Fibroblast of villous mesenchyme (primary cell): ENCODE data around the gene MYB. TPM values are rescaled to one million over a fixed set of nuclear protein-coding genes. Genes with fewer than 3 reads are reported as not detected.

Source experiments
- DNase-seq: peaks from one replicate; pipeline ENCODE4 v3.0.0-alpha.2; 2010; ENCODE audit warnings: low read depth
- H3K4me3 ChIP-seq: 2 replicates; pipeline ENCODE4 v1.5.1; 2011; ENCODE audit warnings: low read depth, mild to moderate bottlenecking, low read length
- CTCF ChIP-seq: IDR thresholded peaks from 2 replicates; pipeline ENCODE4 v1.5.1; 2012; ENCODE audit warnings: low read depth, mild to moderate bottlenecking, low read length; ENCODE audit not compliant: insufficient read depth
- total RNA-seq: library from RNA; depleted of rRNA; stranded (reverse); fragments of >200 nt; gene quantifications from 2 replicates; pipeline ENCODE4 v1.2.3, GENCODE V29; 2012

The MYB gene
- total RNA-seq, 1 donor, result 0.43 TPM

- H3K4me3 ChIP-seq, result no peak overlapping the region
- no peak for TF ChIP-seq CTCF
- DNase-seq, result no peak
Observed at GRCh38 chr6:135211306-135211702, 30.2 kb downstream of the MYB start.

DNA sequence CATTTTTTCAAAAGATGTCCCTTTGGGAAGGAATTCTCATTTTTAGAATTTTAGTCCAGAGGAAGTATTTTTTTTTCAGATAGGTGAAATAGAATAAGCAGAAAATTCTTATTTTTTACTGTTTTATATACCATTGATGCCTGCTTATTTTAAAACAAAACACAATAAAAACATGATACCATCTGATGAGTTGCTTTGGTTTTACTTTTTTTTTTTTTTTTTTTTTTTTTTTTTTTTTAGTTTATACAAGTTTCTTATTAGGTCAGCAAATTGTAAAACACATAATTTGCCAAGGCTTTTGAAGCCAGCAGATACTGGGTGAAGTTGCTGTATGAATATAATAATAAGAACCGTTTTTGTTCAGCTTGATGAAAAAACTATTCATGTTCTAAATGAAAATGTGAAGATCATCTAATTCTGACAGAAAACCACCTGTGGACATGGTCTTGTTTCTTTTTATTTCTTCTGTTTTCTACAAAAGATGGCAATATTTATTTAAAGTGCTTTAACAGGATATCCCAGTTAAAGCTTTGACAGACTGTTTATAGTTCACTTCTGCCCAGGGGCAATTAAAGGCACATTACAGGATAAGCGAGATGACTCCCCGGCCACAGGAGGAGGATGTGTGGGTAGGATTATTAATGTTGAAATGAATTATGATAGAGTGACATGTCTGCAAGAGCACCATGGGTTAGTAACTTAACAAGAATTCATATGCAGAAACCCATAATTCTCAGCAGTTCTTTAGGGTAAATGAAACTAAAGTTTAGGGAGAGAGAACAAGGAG, 31.1 kb downstream of the MYB start:
- no peak overlapping the region for H3K4me3 ChIP-seq
- TF ChIP-seq CTCF, result no peak
- peak; percentile 88 for DNase-seq

- DNase-seq, result peak; percentile 38
- H3K4me3 ChIP-seq, result no peak overlapping the region
- TF ChIP-seq CTCF, result no peak
Observed at GRCh38 chr6:135212935-135213334, 31.8 kb downstream of the MYB start.

DNA sequence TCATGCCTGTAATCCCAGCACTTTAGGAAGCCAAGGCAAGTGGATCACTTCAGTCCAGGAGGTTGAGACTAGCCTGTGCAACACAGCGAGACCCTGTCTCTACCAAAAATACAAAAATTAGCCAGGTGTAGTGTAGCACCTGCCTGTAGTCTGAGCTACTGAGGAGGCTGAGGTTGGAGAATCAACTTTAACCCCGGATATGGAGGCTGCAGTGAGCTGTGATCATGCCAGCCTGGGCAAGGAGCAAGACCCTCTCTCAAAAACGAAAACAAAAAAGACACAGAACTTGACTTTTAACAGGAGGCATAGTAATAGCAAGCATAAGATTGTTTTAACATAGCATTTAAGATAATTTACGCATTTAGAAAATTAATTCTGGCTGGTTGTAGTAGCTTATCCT, 32.5 kb downstream of the MYB start:
- DNase-seq, result no peak
- no peak for TF ChIP-seq CTCF
- H3K4me3 ChIP-seq, result no peak overlapping the region

DNA sequence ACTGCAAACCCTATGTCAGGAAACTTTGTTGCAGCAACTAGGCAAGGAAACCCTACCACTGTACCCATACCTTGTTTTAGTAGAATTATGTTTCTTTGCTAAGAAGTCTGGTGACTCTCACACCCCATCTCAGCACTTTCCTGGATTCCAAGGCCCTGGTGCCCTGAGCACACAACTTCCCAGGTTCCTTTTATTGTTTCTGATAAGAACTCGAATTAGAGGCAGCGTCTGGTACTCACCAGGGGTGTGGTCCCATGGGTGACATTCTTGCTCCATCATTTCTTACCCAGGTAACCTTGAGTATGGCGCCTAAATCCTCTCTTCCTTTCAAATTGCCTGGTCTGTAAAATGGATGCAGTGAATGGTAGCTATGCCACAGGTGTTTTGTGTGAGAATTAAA, 34.1 kb downstream of the MYB start:
- no peak for DNase-seq
- TF ChIP-seq CTCF, result no peak
- no peak overlapping the region for H3K4me3 ChIP-seq

GRCh38 chr6:135215563-135215962, 34.5 kb downstream of the MYB start:
- no peak for DNase-seq
- no peak overlapping the region for H3K4me3 ChIP-seq
- TF ChIP-seq CTCF, result no peak

GRCh38 chr6:135217663-135218062, 36.6 kb downstream of the MYB start:
- no peak for TF ChIP-seq CTCF
- no peak for DNase-seq
- no peak overlapping the region for H3K4me3 ChIP-seq
